ENCODE measurements around the gene CD4.
"Not testable (repeated sequence)": the region's sequence is repeated elsewhere in the genome, so short reads cannot be mapped to it uniquely, and the experiment has no call there.

The CD4 gene

GRCh38 chr12:6847676-6848075 is 58.3 kb downstream of the CD4 start:
- DNase-seq (ENCODE audit: low spot score), result no peak

DNA sequence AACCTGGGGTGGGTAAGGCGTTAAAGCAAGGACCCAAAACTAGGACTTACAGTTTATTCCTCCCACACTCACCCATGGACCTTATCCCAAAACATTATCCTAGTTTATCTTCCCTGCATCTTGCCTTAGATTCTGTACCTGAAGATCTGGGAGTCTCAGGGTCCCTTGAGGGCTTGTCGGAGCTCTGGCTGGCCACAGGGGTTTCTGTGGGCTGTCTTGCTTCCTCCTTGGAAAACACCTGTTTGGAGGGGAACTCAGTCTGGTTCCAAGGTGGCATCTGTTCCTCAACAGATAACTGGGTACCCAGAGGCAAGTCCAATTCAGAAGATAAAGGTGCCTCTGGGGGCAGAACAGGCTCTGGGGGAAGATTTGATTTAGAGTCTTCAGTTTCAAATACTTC is 60.1 kb downstream of the CD4 start:
- DNase-seq (ENCODE audit: low spot score), result no peak

GRCh38 chr12:6849976-6850560 is 60.7 kb downstream of the CD4 start:
- no peak for DNase-seq (ENCODE audit: low spot score)

DNA sequence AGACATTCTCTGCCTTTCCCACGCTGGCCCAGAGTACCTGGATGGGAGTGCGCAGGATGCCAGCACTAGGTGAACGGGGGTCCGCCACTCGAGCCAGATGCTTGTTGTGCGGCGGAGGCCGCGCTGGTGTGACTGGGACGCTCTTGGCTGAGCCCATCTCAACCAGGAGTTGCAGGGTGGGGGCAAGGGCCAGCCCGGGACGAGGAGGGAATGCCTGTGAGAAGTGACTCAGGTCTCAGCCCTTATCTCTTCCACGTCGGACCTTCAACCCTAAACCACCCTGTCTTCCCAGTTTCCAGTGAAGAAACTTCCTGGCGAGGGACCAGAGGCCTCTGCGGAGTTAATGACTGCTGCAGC is 61.4 kb downstream of the CD4 start:
- no peak for DNase-seq (ENCODE audit: low spot score)

DNA sequence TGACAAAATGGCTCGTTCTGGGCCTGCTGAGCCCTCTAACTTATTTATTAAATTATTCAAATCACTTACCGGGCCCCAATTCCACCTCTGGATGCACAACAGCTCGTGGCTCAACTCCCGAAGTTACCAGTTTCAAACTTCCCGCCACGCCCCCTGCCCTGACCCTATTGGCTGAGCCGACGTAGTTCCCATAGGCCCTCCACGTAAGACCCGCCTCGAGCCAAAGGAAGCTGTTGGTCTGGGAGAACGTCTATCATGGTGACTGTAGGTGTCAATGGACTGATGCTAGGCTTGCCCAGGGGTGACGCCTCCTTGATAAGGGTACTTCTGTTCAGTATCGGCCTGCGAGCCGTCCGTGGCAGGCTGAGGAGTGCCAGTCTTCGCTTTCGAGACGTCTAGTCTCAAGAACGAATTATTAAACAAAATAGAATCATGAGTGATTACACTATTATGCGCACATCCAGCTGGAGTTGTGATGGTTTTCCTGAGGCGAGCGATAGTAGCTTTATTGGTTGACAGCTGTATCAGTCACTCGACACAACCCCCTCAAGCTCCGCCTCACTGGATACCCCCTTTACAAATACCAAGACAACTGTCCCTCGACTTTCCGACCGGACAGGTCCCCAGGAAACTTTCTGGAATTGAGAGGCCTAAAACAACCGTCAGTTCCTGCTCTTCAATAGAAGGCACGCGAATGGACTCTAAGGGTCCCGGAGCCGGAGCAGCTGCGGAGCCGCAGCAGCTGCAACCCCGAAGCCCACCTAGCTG is 62.0 kb downstream of the CD4 start, which contains the start of gene CDCA3:
Gene CDCA3, minus strand, starts transcription at position 134 of the 768 bp plus-strand sequence. CDS start 334 bp downstream, outside the sequence.
- DNase-seq (ENCODE audit: low spot score), result peak; percentile 100

GRCh38 chr12:6851921-6852650 is 62.8 kb downstream of the CD4 start, which contains the start of gene USP5:
Gene USP5, plus strand, starts transcription at chr12:6852150. Its CDS starts 30 bp downstream, at chr12:6852180.
- peak; percentile 99 for DNase-seq (ENCODE audit: low spot score)

DNA sequence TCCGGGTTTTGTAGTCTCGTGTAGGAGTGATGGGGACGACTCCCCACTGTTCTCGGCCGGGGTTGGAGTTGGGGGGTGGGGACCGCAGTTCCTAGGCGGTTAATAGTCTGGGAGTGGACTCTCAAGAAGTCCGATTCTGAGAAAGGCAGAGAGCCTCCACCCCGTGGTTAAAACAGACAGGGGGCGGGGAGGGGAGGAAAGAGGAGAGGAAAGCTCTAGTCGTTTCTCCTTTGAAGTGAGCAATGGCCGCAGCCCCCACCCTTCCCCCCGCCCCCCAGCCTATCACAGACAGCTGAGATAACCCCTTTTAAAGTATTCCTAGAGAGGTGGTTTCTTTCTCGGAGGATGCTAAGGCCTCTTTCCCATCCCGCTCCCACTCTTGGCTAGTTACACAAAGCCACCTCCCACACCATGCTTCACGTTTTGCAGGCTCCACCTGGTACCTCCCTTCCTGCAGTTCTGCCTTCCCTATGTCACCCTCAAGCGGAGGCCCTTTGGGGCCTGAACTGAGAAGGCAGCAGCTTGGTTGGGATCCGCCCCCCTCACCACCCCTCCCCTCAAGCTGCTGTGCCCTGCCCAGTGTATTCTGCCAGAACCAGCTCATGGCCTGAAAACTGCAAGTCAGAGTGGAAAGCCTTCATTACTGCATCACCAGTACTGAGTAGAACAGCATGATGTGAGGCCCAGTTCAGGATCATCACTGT is 63.5 kb downstream of the CD4 start:
- peak; percentile 75 for DNase-seq (ENCODE audit: low spot score)

- DNase-seq (ENCODE audit: low spot score), result no peak
These were observed 64.3 kb downstream of the CD4 start for GRCh38 chr12:6853626-6854025.

DNA sequence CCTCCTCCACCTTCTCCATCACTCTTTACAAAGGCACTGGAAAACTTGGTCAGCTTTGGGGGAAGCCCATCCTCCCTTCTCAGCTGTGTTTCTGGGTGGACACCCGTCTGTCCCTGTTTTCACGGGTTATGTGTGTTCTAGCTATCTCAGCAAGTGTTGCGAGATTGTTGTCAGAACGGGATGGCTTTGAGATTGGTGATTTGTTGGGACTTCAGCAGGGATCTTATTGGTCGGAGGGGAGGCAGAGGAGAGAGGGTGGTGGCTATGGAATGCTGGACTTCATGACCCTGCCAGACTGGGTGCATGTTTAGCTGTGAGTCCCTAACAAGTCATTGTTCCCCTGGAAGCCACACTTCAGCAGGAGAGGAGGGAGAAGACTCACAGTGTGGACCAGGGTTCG is 64.7 kb downstream of the CD4 start:
- DNase-seq (ENCODE audit: low spot score), result no peak

DNA sequence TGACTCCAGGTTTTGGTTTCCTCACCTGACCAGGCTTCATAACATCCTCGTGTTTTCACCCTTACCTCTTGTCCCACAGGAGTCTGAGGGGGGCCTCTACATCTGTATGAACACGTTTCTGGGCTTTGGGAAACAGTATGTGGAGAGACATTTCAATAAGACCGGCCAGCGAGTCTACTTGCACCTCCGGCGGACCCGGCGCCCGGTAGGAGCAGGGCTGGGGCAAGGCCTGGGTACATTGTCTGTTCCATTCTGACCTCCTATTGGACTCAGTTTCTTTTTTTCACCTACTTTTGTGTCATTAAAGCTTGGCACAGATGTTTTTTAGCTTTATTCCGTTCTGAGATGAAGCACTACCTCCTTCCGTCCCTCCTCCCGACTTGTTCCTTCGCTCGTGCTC is 66.0 kb downstream of the CD4 start:
- no peak for DNase-seq (ENCODE audit: low spot score)

GRCh38 chr12:6858799-6859198 is 69.5 kb downstream of the CD4 start:
- no peak for DNase-seq (ENCODE audit: low spot score)

DNA sequence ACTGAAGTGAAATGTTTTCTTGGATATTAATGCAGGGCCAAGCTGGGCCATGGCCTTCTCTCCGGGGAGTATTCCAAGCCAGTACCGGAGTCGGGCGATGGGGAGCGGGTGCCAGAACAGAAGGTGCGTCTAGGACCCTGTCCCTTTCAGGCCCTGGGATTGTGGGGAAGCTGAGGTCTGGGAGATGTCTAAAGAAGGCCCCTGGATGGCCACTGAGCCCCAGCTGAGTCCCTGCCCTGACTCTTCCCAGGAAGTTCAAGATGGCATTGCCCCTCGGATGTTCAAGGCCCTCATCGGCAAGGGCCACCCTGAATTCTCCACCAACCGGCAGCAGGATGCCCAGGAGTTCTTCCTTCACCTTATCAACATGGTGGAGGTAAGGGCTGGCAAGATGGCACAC is 70.8 kb downstream of the CD4 start:
- DNase-seq (ENCODE audit: low spot score), result no peak

DNA sequence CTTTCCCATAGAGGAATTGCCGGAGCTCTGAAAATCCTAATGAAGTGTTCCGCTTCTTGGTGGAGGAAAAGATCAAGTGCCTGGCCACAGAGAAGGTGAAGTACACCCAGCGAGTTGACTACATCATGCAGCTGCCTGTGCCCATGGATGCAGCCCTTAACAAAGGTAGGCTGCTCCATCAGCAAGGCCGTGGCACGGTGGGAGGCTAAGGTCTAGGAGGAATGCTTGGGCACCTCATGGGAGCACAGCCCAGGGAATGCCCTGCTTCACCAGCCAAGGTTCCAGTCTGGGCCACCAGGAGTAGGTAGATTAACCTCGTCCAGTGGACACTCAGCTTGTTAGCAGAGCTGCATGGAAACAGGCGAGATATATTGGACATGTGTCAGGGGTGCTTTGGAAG is 71.6 kb downstream of the CD4 start:
- no peak for DNase-seq (ENCODE audit: low spot score)

GRCh38 chr12:6861391-6861790 is 72.1 kb downstream of the CD4 start:
- DNase-seq (ENCODE audit: low spot score), result no peak

- no peak for DNase-seq (ENCODE audit: low spot score)
These were observed 73.7 kb downstream of the CD4 start for GRCh38 chr12:6863033-6863432.

- peak; percentile 19 for DNase-seq (ENCODE audit: low spot score)
These were observed 74.4 kb downstream of the CD4 start for GRCh38 chr12:6863586-6864321.

DNA sequence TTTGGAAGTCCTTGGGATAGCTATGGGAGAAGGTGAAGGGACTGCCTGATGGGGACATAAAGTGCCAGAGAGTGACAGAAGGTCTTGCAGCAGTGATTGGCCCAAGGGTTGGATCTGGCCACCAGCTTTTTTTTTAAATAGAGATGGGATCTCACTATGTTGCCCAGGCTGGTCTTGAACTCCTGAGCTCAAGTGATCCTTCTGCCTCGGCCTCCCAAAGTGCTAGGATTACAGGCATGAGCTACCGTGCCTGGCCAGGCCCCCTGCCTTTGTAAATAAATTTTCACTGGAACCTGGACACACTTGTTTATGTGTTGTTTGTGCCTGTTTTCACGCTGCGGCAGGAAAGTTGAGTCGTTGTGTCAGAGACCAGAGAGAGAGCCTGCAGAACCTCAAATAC is 76.0 kb downstream of the CD4 start:
- not testable (repeated sequence) for DNase-seq (ENCODE audit: low spot score)

GRCh38 chr12:6866163-6866919 is 77.0 kb downstream of the CD4 start:
- no peak for DNase-seq (ENCODE audit: low spot score)

GRCh38 chr12:6866920-6867412 is 77.6 kb downstream of the CD4 start:
- DNase-seq (ENCODE audit: low spot score), result no peak

- DNase-seq (ENCODE audit: low spot score), result peak; percentile 95
These were observed 78.3 kb downstream of the CD4 start, which contains the start of gene TPI1 for GRCh38 chr12:6867413-6868210. Gene TPI1, plus strand, starts transcription at chr12:6867531. Its CDS starts 36 bp downstream, at chr12:6867567.
